HepG2 (cell line): ENCODE results near the gene SRRM3. TPM values are rescaled to one million over a fixed set of nuclear protein-coding genes. Genes with fewer than 3 reads are reported as not detected.
A peak's percentile ranks its signal among the peaks of the same experiment; 100 is the strongest.

Source experiments
- ARID4A ChIP-seq: sonication (generic); formaldehyde crosslinking; IDR thresholded peaks from 2 replicates; pipeline ENCODE4 v1.5.0; 2020; ENCODE audit warnings: mild to moderate bottlenecking, missing genetic modification reagents, borderline replicate concordance
- DMTF1 ChIP-seq: sonication (generic); formaldehyde crosslinking; IDR thresholded peaks from 2 replicates; pipeline ENCODE4 v1.4.0; 2020; ENCODE audit warnings: mild to moderate bottlenecking, missing genetic modification reagents
- HIC2 ChIP-seq: sonication (generic); formaldehyde crosslinking; IDR thresholded peaks from 2 replicates; pipeline ENCODE4 v1.9.0; 2022; ENCODE audit warnings: low read depth, missing genetic modification reagents
- IKZF5 ChIP-seq: IDR thresholded peaks from 2 replicates; pipeline ENCODE4 v1.6.1; 2018; ENCODE audit warnings: missing genetic modification reagents, mild to moderate bottlenecking, missing compliant biosample characterization
- MEIS1 ChIP-seq: sonication (generic); formaldehyde crosslinking; IDR thresholded peaks from 2 replicates; pipeline ENCODE4 v1.9.0; 2021; ENCODE audit warnings: mild to moderate bottlenecking, missing genetic modification reagents, moderate library complexity, borderline replicate concordance
- PHB2 ChIP-seq: fragments of 450-650 bp; IDR thresholded peaks from 2 replicates; pipeline ENCODE4 v1.6.1; 2018; ENCODE audit not compliant: partially characterized antibody
- PITX1 ChIP-seq: sonication (generic); formaldehyde crosslinking; IDR thresholded peaks from 2 replicates; pipeline ENCODE4 v1.5.1; 2020; ENCODE audit warnings: mild to moderate bottlenecking, missing genetic modification reagents
- REL ChIP-seq: sonication (generic); formaldehyde crosslinking; conservative IDR thresholded peaks from 2 replicates; pipeline ENCODE4 v1.8.0; 2022; ENCODE audit warnings: mild to moderate bottlenecking, missing genetic modification reagents, moderate library complexity
- REXO4 ChIP-seq: sonication (generic); formaldehyde crosslinking; IDR thresholded peaks from 2 replicates; pipeline ENCODE4 v1.8.0; 2022; ENCODE audit warnings: missing genetic modification reagents, mild to moderate bottlenecking, borderline replicate concordance
- RXRB ChIP-seq: IDR thresholded peaks from 2 replicates; pipeline ENCODE4 v1.6.1; 2016; ENCODE audit warnings: borderline replicate concordance, missing genetic modification reagents, missing compliant biosample characterization
- ZNF275 ChIP-seq: sonication (generic); formaldehyde crosslinking; IDR thresholded peaks from 2 replicates; pipeline ENCODE4 v1.8.0; 2022; ENCODE audit warnings: missing genetic modification reagents, mild to moderate bottlenecking, inconsistent platforms, borderline replicate concordance
- ZNF460 ChIP-seq: sonication (generic); formaldehyde crosslinking; IDR thresholded peaks from 2 replicates; pipeline ENCODE4 v1.5.1; 2020; ENCODE audit warnings: missing genetic modification reagents, mild to moderate bottlenecking, borderline replicate concordance
- polyA plus RNA-seq, 8 experiments: library from polyadenylated mRNA; depleted of rRNA in 3 of 8; stranded (reverse) in 7 of 8; unstranded in 1 of 8; fragments of >200 nt; fragmentation: Illumina TruSeq in 4 of 8; extraction: Trizol in 4 of 8; gene quantifications; 2 replicates each; pipeline versions ENCODE4 v1.2.1 to v1.2.3, GENCODE V29; 2011 to 2016; ENCODE audit warnings: low read depth in 4 of 8, missing spikeins in 1 of 8, mixed read lengths in 1 of 8; ENCODE audit not compliant: insufficient read depth in 1 of 8
- total RNA-seq, 5 experiments: library from RNA; depleted of rRNA; stranded (reverse); fragments of >200 nt; fragmentation: Illumina TruSeq; extraction: Trizol; gene quantifications; 2 replicates each; pipeline ENCODE4 v1.2.3, GENCODE V29; 2016; ENCODE audit warnings: low read depth in 1 of 5

SRRM3 gene
- total and polyA plus RNA-seq, 2 of the 13 experiments (the other 11 are each of a cell fraction or from before 2014, with no cell fraction given), result 0.13 to 0.54 TPM

GRCh38 chr7:76302347-76303201, 100.9 kb downstream of the SRRM3 start, which contains the start of gene HSPB1 (continued):
- peak; percentile 81 for TF ChIP-seq IKZF5 (CRISPR knock-in tag)
- 0 out of 2 replicates have a peak, but pooled peaks have one; percentile 30 for TF ChIP-seq ARID4A
- TF ChIP-seq RXRB, result peak; percentile 59
- TF ChIP-seq REXO4 (CRISPR knock-in tag), result peak; percentile 65; the same call in 1 of the 2 replicates
- TF ChIP-seq PITX1 (CRISPR knock-in tag), result no peak; the same call in none of the 2 replicates
- peak; percentile 59; the same call in 1 of the 2 replicates for TF ChIP-seq MEIS1 (CRISPR knock-in tag)
- no peak for TF ChIP-seq ZNF460
- TF ChIP-seq REL (CRISPR knock-in tag), result no peak
- TF ChIP-seq PHB2, result no peak
- TF ChIP-seq DMTF1 (CRISPR knock-in tag), result no peak
- peak; percentile 41; the same call in 1 of the 2 replicates for TF ChIP-seq HIC2
- peak; percentile 34; the same call in 1 of the 2 replicates for TF ChIP-seq ZNF275 (CRISPR knock-in tag)
